Measurements from ENCODE around the gene DNAH8.

Gene DNAH8

DNA sequence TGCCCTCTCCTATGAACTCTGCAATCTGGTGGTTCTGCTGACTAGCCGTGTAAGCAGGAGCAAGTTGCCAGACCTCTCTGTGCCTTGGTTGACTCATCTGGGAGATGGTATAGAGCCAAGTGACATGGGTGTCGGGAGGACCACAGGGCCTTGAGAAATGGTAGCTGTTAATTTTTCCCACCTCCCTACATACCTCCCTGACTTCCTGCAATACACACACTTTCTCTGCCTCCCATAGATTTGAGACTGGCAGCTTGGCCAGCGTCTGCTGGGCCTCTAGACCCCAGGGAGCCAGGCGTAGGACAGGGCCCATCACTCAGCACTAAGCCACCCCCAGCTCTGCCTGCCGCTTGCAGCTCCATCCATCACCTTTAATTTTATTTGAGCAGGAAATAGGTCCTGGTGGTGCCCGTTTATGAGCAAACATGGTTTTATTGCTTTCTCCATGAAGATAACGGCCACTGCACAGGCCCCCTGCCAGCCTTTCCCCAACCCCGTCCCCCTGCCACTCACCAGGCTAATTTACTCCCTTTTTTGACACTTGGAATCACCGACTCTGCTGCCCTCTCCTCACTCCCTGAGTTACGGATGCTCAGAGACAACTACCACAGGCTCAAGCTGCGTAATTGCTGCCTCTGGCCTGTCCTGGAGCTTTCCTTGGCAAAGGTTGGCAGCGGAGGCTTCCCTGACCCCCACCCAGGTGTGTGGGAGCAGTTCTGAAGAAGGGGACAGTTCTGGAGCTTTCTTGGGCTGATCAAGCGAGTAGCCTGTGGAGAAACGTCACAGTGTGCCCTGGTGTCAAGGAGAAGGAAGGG lies 344.6 kb downstream of the DNAH8 start:
- no peak for DNase-seq
- no peak for TF ChIP-seq GATA1 (IDR thresholded peaks at IDR 0.05; ENCODE audit: low read depth, low read length)
- no peak for TF ChIP-seq POLR2A (IDR thresholded peaks at IDR 0.05; ENCODE audit: low read length)

DNA sequence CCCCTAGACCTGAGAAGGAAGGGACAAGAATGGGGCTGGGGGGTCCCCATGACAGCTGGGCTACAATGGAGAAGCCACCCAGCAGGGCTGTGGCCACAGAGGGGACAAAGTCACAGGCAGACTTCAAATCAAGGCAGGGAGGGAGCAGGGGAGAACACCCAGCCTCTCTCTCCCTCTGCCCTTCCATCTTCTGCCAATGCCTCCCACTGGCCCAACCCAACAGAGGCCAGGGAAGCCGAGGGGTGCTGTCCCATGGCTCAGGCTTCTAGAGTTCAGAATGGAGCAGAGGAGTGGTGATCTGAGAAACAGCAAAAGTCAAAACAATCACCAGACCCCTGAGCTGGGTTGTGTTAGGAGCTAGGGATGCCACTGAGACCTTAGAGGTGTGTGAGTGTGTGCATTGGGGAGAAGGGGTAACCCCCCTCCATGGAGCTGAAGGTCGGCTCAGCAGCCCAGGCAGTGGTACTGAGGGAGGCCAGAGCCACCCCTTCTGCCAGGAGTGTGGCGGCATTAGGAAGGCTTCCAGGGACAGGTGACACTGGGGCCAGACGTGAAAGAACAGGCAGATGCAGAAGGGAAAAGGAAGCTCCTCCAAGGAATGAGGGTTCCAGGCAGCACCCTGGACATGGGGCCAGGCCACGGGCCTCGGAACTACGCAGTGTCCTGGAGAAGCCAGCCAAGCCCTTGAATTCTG lies 345.5 kb downstream of the DNAH8 start:
- DNase-seq, result no peak
- TF ChIP-seq POLR2A (IDR thresholded peaks at IDR 0.05; ENCODE audit: low read length) (no peak), GATA1 (IDR thresholded peaks at IDR 0.05; ENCODE audit: low read depth, low read length) (no peak)

DNA sequence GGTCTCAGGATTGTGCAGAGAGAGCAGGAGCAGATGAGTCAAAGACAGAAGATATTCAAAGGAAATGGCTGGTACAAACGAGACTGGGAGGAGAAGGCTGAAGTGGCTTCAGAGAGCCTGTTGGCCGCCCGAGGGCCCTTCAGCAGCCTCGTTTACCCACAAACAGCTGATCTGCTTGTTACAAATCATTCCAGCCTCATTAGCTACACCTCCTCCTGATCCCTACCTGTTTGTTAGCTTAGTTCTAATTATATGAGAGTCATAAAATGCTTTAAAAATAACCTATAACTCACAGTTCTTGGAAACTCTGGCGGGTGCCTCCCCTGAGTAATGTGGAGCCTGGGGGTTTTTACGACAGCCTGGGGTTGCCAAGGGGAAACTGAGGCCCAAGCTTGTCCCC lies 346.1 kb downstream of the DNAH8 start:
- TF ChIP-seq GATA1 (IDR thresholded peaks at IDR 0.05; ENCODE audit: low read depth, low read length) (no peak), POLR2A (IDR thresholded peaks at IDR 0.05; ENCODE audit: low read length) (no peak)
- DNase-seq, result no peak

GRCh38 chr6:39061588-39061987 lies 346.5 kb downstream of the DNAH8 start:
- DNase-seq, result no peak
- TF ChIP-seq GATA1 (IDR thresholded peaks at IDR 0.05; ENCODE audit: low read depth, low read length) (no peak), POLR2A (IDR thresholded peaks at IDR 0.05; ENCODE audit: low read length) (no peak)

- TF ChIP-seq GATA1 (IDR thresholded peaks at IDR 0.05; ENCODE audit: low read depth, low read length) (no peak), POLR2A (IDR thresholded peaks at IDR 0.05; ENCODE audit: low read length) (no peak)
- DNase-seq, result no peak
These were observed 347.1 kb downstream of the DNAH8 start for GRCh38 chr6:39062014-39062740.

- TF ChIP-seq POLR2A (IDR thresholded peaks at IDR 0.05; ENCODE audit: low read length), result no peak
- no peak for TF ChIP-seq GATA1 (IDR thresholded peaks at IDR 0.05; ENCODE audit: low read depth, low read length)
- no peak for DNase-seq
These were observed 348.4 kb downstream of the DNAH8 start for GRCh38 chr6:39063526-39063925.

DNA sequence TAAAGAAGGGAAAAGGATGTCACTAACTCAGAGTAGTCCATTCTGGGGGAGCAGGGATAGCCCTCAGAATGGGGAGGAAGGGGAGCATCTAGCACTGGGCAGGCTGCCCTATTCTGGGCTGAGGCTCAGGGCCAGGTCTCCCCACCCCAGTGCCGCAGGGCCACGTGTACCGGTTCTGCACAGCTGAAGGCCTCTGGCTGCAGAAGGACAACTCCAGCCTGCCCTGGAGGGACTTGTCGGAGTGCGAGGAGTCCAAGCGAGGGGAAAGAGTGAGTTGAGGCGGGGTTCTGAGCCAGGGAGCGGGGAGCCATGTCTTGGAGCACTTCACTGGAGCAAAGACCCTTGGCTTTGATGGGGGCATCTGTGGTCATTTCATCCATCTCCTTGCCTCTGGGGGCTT lies 350.4 kb downstream of the DNAH8 start:
- no peak for DNase-seq
- TF ChIP-seq POLR2A (IDR thresholded peaks at IDR 0.05; ENCODE audit: low read length) (no peak), GATA1 (IDR thresholded peaks at IDR 0.05; ENCODE audit: low read depth, low read length) (no peak)

DNA sequence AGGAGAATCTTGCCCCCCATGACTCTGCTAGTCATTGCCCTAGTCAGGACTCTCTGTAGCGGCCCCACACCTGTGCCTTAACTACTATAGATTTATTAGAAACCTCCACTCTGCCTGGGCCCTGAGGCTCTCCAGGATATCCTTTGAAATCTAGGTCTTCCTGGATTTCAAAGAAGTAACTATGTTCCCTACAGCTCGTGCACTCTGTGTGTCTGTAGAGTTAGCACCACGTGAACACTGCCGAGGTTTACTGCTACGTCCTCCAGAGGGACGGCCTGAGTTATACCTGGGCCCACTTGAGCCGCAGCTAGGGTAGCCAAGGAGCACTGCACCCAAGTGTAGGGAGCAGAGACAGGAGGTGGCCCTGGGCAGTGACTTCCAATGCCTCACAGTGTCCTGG lies 353.3 kb downstream of the DNAH8 start:
- TF ChIP-seq GATA1 (IDR thresholded peaks at IDR 0.05; ENCODE audit: low read depth, low read length), result no peak
- TF ChIP-seq POLR2A (IDR thresholded peaks at IDR 0.05; ENCODE audit: low read length), result no peak
- DNase-seq, result no peak

DNA sequence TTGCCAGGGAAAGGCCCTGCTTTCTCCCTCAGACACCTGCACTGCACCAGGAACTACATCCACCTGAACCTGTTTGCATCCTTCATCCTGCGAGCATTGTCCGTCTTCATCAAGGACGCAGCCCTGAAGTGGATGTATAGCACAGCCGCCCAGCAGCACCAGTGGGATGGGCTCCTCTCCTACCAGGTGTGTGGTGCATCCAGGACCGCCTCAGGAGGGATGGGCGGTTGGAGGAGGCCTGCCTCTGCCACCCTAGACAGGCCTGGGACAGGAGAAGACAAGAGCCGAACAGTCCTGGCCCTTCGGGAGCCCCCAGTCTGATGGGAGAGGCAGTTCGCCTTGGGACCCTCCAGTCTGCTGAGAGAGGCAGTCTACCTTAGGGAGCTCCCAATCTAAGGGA lies 357.7 kb downstream of the DNAH8 start:
- DNase-seq, result no peak
- TF ChIP-seq GATA1 (IDR thresholded peaks at IDR 0.05; ENCODE audit: low read depth, low read length) (no peak), POLR2A (IDR thresholded peaks at IDR 0.05; ENCODE audit: low read length) (no peak)

- TF ChIP-seq POLR2A (IDR thresholded peaks at IDR 0.05; ENCODE audit: low read length), result no peak
- TF ChIP-seq GATA1 (IDR thresholded peaks at IDR 0.05; ENCODE audit: low read depth, low read length), result no peak
- DNase-seq, result no peak
These were observed 358.6 kb downstream of the DNAH8 start for GRCh38 chr6:39073471-39074355.

DNA sequence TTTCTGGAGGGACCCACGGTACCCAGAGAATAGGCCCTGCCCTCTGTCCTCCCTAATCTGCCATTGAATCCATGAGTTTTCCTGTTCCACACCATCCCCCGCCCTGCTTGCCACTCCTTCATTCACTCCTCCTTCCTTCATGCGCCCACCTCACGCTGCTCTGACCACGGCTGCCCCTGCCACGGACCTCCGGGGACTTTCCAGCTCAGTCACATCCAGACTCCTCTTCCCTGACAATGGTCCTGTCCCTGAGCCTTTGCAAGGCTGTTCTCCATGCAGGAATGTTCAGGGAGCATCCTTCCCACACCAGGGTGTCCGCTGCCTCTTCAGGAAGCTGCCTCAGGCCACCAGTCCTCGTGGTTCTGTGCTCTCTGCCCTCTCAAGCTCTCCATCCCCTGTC lies 359.4 kb downstream of the DNAH8 start:
- TF ChIP-seq POLR2A (IDR thresholded peaks at IDR 0.05; ENCODE audit: low read length), result no peak
- TF ChIP-seq GATA1 (IDR thresholded peaks at IDR 0.05; ENCODE audit: low read depth, low read length), result no peak
- no peak for DNase-seq

DNA sequence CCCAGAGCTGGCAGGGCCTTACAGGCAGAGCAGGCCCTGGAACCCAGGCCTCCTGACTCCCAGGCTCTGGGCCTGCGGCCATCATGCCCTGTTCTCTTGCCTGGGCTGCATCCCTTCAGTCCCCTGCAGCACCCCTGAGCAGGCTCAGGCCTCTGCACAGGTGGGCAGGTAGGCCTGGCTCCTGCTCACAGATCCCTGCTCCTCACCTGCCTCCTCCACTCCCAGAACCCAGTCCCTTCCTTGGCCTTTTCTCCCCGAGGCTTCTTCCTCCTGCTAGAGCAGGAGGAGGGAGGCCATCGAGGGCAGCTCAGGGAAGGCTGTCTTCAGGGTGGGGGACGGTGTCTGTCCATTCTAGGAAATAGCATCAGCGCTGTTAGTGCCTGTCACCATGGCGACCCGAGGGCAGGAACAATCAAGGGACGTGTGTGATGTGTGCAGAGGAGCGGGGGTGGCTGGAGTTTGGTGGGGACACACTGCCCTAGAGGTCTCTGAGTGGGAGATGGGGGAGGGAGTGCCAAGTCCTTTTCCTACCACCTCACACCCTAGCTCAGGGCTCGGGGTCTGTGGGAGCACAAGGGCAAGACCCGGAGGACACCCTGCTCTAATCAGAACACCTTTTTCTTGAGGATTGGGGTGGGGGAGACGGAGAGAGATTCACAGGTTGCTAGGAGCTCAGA lies 360.0 kb downstream of the DNAH8 start:
- DNase-seq, result no peak
- TF ChIP-seq GATA1 (IDR thresholded peaks at IDR 0.05; ENCODE audit: low read depth, low read length) (no peak), POLR2A (IDR thresholded peaks at IDR 0.05; ENCODE audit: low read length) (no peak)
